ENCODE results near the gene TAF11L12. TPM values are rescaled to one million over a fixed set of nuclear protein-coding genes. Genes with fewer than 3 reads are reported as not detected.

Gene TAF11L12
- total RNA-seq, 1 donor from 2014 or later, result not detected

Other genes starting within 250 kb of the TAF11L12 start
- not detected for gene TAF11L2, start 112.2 kb upstream of the TAF11L12 start, total RNA-seq
- gene TAF11L3, start 92.0 kb upstream of the TAF11L12 start, total RNA-seq, result not detected
- not detected for gene TAF11L4, start 88.6 kb upstream of the TAF11L12 start, total RNA-seq
- gene TAF11L5, start 85.2 kb upstream of the TAF11L12 start, total RNA-seq, result not detected
- not detected for gene TAF11L6, start 81.7 kb upstream of the TAF11L12 start, total RNA-seq
- not detected for gene TAF11L7, start 24.6 kb upstream of the TAF11L12 start, total RNA-seq
- not detected for gene TAF11L8, start 19.4 kb upstream of the TAF11L12 start, total RNA-seq
- not detected for gene TAF11L9, start 16.0 kb upstream of the TAF11L12 start, total RNA-seq
- gene TAF11L10, start 12.6 kb upstream of the TAF11L12 start, total RNA-seq, result not detected
- gene TAF11L11, start 6.2 kb upstream of the TAF11L12 start, total RNA-seq, result not detected
- gene TAF11L13, start 21.7 kb downstream of the TAF11L12 start, total RNA-seq, result not detected
- not detected for gene TAF11L14, start 24.1 kb downstream of the TAF11L12 start, total RNA-seq